Measurements from ENCODE around the gene MAP4K1.

- TF ChIP-seq CTCF (IDR thresholded peaks at IDR 0.05 in 4 of 5, conservative IDR thresholded peaks at IDR 0.05 in 1 of 5) (no peak), POLR2A (IDR thresholded peaks at IDR 0.05) (no peak)
These were observed 48.3 kb downstream of the MAP4K1 start for GRCh38 chr19:38569368-38569983.

All from gastrocnemius medialis (tissue), 4 donors.